T-helper 17 cell (primary cell): ENCODE results near the gene NOS3. TPM values are rescaled to one million over a fixed set of nuclear protein-coding genes. Genes with fewer than 3 reads are reported as not detected.
A peak's percentile ranks its signal among the peaks of the same experiment; 100 is the strongest.
"Not testable (repeated sequence)": the region's sequence is repeated elsewhere in the genome, so short reads cannot be mapped to it uniquely, and the experiment has no call there.

Source experiments
- ATAC-seq: fragments of 150-1000 bp; cut with Tn5 transposase; 2 replicates; pipeline ENCODE4 v1.10.0; 2021; ENCODE audit warnings: mild to moderate bottlenecking, moderate library complexity
- DNase-seq, 3 donors: peaks; one replicate each; pipeline versions ENCODE4 v3.0.0 to v3.0.0-alpha.2; 2020 to 2021
- H3K9me3 ChIP-seq: one replicate; pipeline ENCODE4 v1.7.0; 2013; ENCODE audit warnings: low read length, mild to moderate bottlenecking; ENCODE audit not compliant: control insufficient read depth, poor library complexity, severe bottlenecking
- H3K27ac Mint-ChIP-seq: one replicate; pipeline ENCODE4 v1.8.0; 2022; ENCODE audit warnings: mild to moderate bottlenecking, moderate library complexity, mixed read lengths
- H3K27me3 Mint-ChIP-seq: one replicate; pipeline ENCODE4 v1.8.0; 2022; ENCODE audit warnings: mixed read lengths
- H3K36me3 Mint-ChIP-seq: one replicate; pipeline ENCODE4 v1.8.0; 2022; ENCODE audit warnings: low read depth, mixed read lengths
- H3K4me1 Mint-ChIP-seq: one replicate; pipeline ENCODE4 v1.8.0; 2022; ENCODE audit warnings: mild to moderate bottlenecking, mixed read lengths
- H3K4me3 Mint-ChIP-seq: one replicate; pipeline ENCODE4 v1.8.0; 2022; ENCODE audit warnings: mild to moderate bottlenecking, moderate library complexity, mixed read lengths
- total RNA-seq, 4 donors: library from RNA in 2 of 4; stranded (reverse) in 2 of 4; gene quantifications; one replicate each; pipeline ENCODE4 v1.2.3 and lab custom pipeline; 2022 to 2026

Gene NOS3
- total RNA-seq, 2 donors from 2014 or later: 9.4 to 9.6 TPM

DNA sequence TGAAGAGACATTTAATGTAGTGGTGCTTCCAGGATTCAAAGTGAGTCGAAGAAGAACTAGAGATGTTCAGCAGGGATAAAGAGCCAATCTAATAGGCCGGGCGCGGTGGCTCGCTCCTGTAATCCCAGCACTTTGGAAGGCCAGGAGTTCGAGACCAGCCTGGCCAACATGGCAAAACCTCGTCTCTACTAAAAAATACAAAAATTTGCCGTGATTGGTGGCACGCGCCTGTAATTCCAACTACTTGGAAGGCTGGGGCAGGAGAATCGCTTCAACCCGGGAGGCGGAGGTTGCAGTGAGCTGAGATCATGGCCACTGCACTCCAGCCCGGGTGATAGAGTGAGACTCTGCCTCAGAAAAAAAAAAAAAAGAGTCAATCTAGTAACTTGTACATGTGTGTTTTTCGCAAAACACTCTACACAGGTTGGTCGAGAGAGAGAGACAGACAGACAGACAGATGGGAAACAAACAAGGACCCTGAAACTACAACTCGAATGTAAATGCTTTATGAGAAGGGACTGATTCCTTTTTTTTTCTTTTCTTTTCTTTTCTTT, 38.2 kb downstream of the NOS3 start:
- no peak for DNase-seq

GRCh38 chr7:151031011-151031410, 40.2 kb downstream of the NOS3 start:
- Mint-ChIP-seq H3K36me3 (peaks cover 2% of the 10 kb centered on the region), H3K27me3 (no peaks in the 10 kb centered on the region), H3K4me3 (no peak overlapping the region), H3K4me1 (peaks cover 22% of the 10 kb centered on the region), H3K27ac (no peak overlapping the region)
- ATAC-seq (no peak), DNase-seq (no peak)
- no peaks in the 10 kb centered on the region for H3K9me3 ChIP-seq

More for the DNA sequence above, 38.2 kb downstream of the NOS3 start:
- H3K36me3 Mint-ChIP-seq: peaks cover 2% of the 10 kb centered on the region
- peaks cover 22% of the 10 kb centered on the region for H3K4me1 Mint-ChIP-seq
- no peak for ATAC-seq
- no peaks in the 10 kb centered on the region for H3K27me3 Mint-ChIP-seq
- peak overlapping the region; percentile 91 for H3K4me3 Mint-ChIP-seq
- H3K9me3 ChIP-seq: no peaks in the 10 kb centered on the region
- peak overlapping the region; percentile 96 for H3K27ac Mint-ChIP-seq

- Mint-ChIP-seq H3K4me1 (peaks cover 16% of the 10 kb centered on the region), H3K36me3 (peaks cover 5% of the 10 kb centered on the region), H3K4me3 (no peak overlapping the region), H3K27me3 (no peaks in the 10 kb centered on the region), H3K27ac (no peak overlapping the region)
- H3K9me3 ChIP-seq: no peaks in the 10 kb centered on the region
- DNase-seq: no peak
- no peak for ATAC-seq
These were observed 42.4 kb downstream of the NOS3 start for GRCh38 chr7:151032936-151033863.

GRCh38 chr7:151033864-151034249, 43.0 kb downstream of the NOS3 start:
- ATAC-seq (no peak), DNase-seq (no peak)
- Mint-ChIP-seq H3K27me3 (no peaks in the 10 kb centered on the region), H3K36me3 (peaks cover 3% of the 10 kb centered on the region), H3K4me1 (peaks cover 13% of the 10 kb centered on the region), H3K27ac (no peak overlapping the region), H3K4me3 (no peak overlapping the region)
- no peaks in the 10 kb centered on the region for H3K9me3 ChIP-seq

GRCh38 chr7:151034312-151035025, 43.7 kb downstream of the NOS3 start:
- DNase-seq (no peak), ATAC-seq (no peak)
- H3K27me3 Mint-ChIP-seq: no peaks in the 10 kb centered on the region
- H3K4me3 Mint-ChIP-seq: no peak overlapping the region
- H3K4me1 Mint-ChIP-seq: peaks cover 13% of the 10 kb centered on the region
- no peak overlapping the region for H3K27ac Mint-ChIP-seq
- peaks cover 3% of the 10 kb centered on the region for H3K36me3 Mint-ChIP-seq
- no peaks in the 10 kb centered on the region for H3K9me3 ChIP-seq

DNA sequence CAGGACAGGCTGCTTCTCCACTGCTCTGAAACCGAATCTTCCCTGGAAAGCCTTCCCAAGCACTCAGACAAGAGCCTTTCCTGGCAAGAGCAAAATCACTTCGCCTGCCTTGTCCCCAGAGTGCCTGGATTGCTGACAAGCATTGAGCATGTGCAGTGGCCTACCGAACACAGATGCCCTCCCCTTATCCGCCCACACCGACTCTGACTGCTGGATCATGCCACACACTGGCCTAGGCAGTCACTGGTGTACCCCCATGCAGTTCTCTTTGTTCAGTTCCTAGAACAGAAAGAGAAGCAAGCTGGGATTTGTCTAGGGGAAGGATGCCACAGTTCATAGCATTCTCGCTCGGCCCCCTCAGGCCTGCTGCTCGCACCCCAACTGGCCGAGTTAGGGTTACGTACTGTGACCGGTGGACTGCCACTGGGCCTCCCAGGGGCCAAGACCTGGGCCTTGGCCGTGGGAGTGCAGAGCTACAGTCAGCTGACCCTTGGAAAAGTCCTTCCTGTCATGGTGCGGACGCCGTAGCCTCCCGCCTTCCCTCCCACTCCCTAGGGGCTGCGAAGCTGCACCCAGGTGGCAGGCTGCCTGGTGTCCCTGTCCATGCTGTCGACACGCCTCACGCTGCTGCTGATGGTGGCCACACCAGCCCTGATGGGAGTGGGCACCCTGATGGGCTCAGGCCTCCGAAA, 44.4 kb downstream of the NOS3 start:
- H3K27ac Mint-ChIP-seq: no peak overlapping the region
- peaks cover 17% of the 10 kb centered on the region for H3K4me1 Mint-ChIP-seq
- DNase-seq (no peak), ATAC-seq (no peak)
- H3K9me3 ChIP-seq: no peaks in the 10 kb centered on the region
- H3K4me3 Mint-ChIP-seq: peak overlapping the region; percentile 31
- H3K36me3 Mint-ChIP-seq: peaks cover 3% of the 10 kb centered on the region
- no peaks in the 10 kb centered on the region for H3K27me3 Mint-ChIP-seq

GRCh38 chr7:151035902-151036301, 45.1 kb downstream of the NOS3 start:
- H3K27me3 Mint-ChIP-seq: no peaks in the 10 kb centered on the region
- no peak overlapping the region for H3K27ac Mint-ChIP-seq
- no peak for ATAC-seq
- H3K4me3 Mint-ChIP-seq: no peak overlapping the region
- no peak for DNase-seq
- peaks cover 3% of the 10 kb centered on the region for H3K36me3 Mint-ChIP-seq
- H3K9me3 ChIP-seq: no peaks in the 10 kb centered on the region
- H3K4me1 Mint-ChIP-seq: peaks cover 17% of the 10 kb centered on the region

GRCh38 chr7:151038951-151039849, 48.4 kb downstream of the NOS3 start:
- no peaks in the 10 kb centered on the region for H3K27me3 Mint-ChIP-seq
- H3K27ac Mint-ChIP-seq: peak overlapping the region; percentile 59
- peak; percentile 59 for ATAC-seq
- peaks cover 10% of the 10 kb centered on the region for H3K4me1 Mint-ChIP-seq
- H3K9me3 ChIP-seq: no peaks in the 10 kb centered on the region
- H3K4me3 Mint-ChIP-seq: no peak overlapping the region
- peak in 1 of 3 donors; percentile 32 for DNase-seq
- H3K36me3 Mint-ChIP-seq: peaks cover 3% of the 10 kb centered on the region

- peaks cover 10% of the 10 kb centered on the region for H3K4me1 Mint-ChIP-seq
- H3K27ac Mint-ChIP-seq: peak overlapping the region; percentile 59
- H3K27me3 Mint-ChIP-seq: no peaks in the 10 kb centered on the region
- ATAC-seq: no peak
- peaks cover 3% of the 10 kb centered on the region for H3K36me3 Mint-ChIP-seq
- H3K4me3 Mint-ChIP-seq: no peak overlapping the region
- H3K9me3 ChIP-seq: no peaks in the 10 kb centered on the region
- no peak for DNase-seq
These were observed 49.2 kb downstream of the NOS3 start for GRCh38 chr7:151039850-151040548.

DNA sequence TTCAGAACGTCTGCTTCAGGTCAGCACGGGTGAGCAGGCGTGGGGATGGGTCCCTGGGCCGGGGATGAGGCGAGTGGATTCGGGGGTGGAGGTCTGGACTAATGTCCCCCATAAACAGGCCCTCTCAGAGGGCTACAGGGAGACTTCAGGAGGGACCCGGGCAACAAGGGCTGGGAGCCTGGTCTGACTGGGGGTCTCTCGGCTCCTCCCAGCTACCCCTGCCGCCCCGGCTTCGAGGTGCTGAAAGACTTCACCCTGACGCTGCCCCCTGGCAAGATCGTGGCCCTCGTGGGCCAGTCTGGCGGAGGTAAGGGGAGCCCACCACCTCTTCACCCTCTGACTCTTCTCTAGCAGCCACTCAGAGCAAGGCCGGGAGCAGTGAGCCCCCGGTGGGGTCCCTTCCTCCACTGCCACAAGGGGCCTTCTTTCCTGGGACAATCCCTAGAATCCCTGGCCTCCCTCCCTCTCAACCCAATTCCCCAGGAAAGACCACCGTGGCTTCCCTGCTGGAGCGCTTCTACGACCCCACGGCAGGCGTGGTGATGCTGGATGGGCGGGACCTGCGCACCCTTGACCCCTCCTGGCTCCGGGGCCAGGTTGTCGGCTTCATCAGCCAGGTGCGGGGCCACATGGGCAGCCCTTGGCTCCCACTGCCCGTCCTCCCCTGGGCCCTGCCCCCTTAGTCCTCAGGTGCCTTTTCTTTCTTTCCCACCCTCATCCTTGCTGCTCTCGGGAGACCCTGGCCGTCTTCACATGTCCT, 50.0 kb downstream of the NOS3 start:
- H3K27ac Mint-ChIP-seq: no peak overlapping the region
- H3K36me3 Mint-ChIP-seq: peaks cover 3% of the 10 kb centered on the region
- peaks cover 10% of the 10 kb centered on the region for H3K4me1 Mint-ChIP-seq
- no peaks in the 10 kb centered on the region for H3K9me3 ChIP-seq
- no peak overlapping the region for H3K4me3 Mint-ChIP-seq
- DNase-seq (no peak), ATAC-seq (no peak)
- H3K27me3 Mint-ChIP-seq: no peaks in the 10 kb centered on the region

GRCh38 chr7:151043449-151043848, 52.6 kb downstream of the NOS3 start:
- ATAC-seq, H3K27ac Mint-ChIP-seq, H3K36me3 Mint-ChIP-seq, DNase-seq, H3K27me3 Mint-ChIP-seq, H3K4me3 Mint-ChIP-seq, H3K9me3 ChIP-seq, H3K4me1 Mint-ChIP-seq: not testable (repeated sequence)
